Ovary (tissue), 9 donors: Measurements from ENCODE around the gene URI1. TPM values are rescaled to one million over a fixed set of nuclear protein-coding genes. Genes with fewer than 3 reads are reported as not detected.

Experiments
- DNase-seq, 5 donors: peaks; one replicate each; pipeline ENCODE4 v3.0.0-alpha.2; 2019 to 2020
- H3K27ac ChIP-seq, 2 donors: fragments of 200-600 bp; one replicate each; pipeline versions ENCODE4 v1.5.1 to v1.8.0; 2019 to 2022
- H3K27me3 ChIP-seq: fragments of 200-600 bp; one replicate; pipeline ENCODE4 v1.8.0; 2022
- H3K36me3 ChIP-seq: fragments of 200-600 bp; sonication (generic); one replicate; pipeline ENCODE4 v1.5.1; 2019
- H3K4me1 ChIP-seq: one replicate; pipeline ENCODE4 v1.8.1; 2013; ENCODE audit warnings: mild to moderate bottlenecking, moderate library complexity; ENCODE audit not compliant: insufficient read depth
- H3K4me3 ChIP-seq: fragments of 200-600 bp; sonication (generic); one replicate; pipeline ENCODE4 v1.5.1; 2017
- H3K9me3 ChIP-seq, 2 donors: fragments of 200-600 bp in 1 of 2; sonication (generic) in 1 of 2; one replicate each; pipeline versions ENCODE4 v1.5.1 to v1.8.1; 2013 to 2019; ENCODE audit warnings: mild to moderate bottlenecking in 1 of 2, moderate library complexity in 1 of 2
- CTCF ChIP-seq, 3 donors: fragments of 450-650 bp in 2 of 3; fragments of 200-600 bp in 1 of 3; IDR thresholded peaks; one replicate each; pipeline versions ENCODE4 v1.5.1 to v1.8.0; 2016 to 2022; ENCODE audit warnings: antibody characterized with exemption in 3 of 3, mild to moderate bottlenecking in 1 of 3
- EP300 ChIP-seq: sonication (generic); formaldehyde crosslinking; IDR thresholded peaks from one replicate; pipeline ENCODE4 v1.6.1; 2017; ENCODE audit warnings: antibody characterized with exemption
- POLR2A ChIP-seq: fragments of 450-650 bp; IDR thresholded peaks from one replicate; pipeline ENCODE4 v1.6.1; 2017; ENCODE audit warnings: antibody characterized with exemption, mild to moderate bottlenecking, moderate library complexity
- WGBS, 3 donors: extraction: QIAGEN DNeasy Blood & Tissue Kit in 1 of 3; methylation state at CpG; one replicate each; pipeline versions ENCODE4 v1.1.5 to v1.1.7; 2013 to 2017; 5-methylcytosine and 5-hydroxymethylcytosine counted together
- intact Hi-C, 4 donors: fragments of 100-400 bp; cut with DNase I; formaldehyde crosslinking; loops; one replicate each; pipeline versions ENCODE4 v1.11.0 to v1.15.1; 2022 to 2023
- polyA plus RNA-seq, 2 donors: library from polyadenylated mRNA; stranded (reverse); fragments of 200-250 nt in 1 of 2; fragments of 350-450 nt in 1 of 2; fragmentation: Illumina TruSeq in 1 of 2; extraction: RNeasy Lipid Tissue Mini Kit (QIAGEN cat#74804) in 1 of 2; gene quantifications; one replicate each; pipeline ENCODE4 v1.2.3, GENCODE V29; 2013 to 2014
- total RNA-seq, 7 donors: library from RNA; depleted of rRNA in 2 of 7; stranded (reverse); fragments of >200 nt in 2 of 7; fragmentation: NEBNext Ultra II Directional in 3 of 7; extraction: Animal tissue kit (Norgen Biotek cat#: 25700) in 3 of 7; gene quantifications; one replicate each; pipeline versions ENCODE4 v1.1.0 to v1.2.4, GENCODE V29; 2016 to 2023
- donor health status: DM: no; HTN: no; CAD: no; lungs with moderate emphysema.
- donor health status: DM: no; HTN: no; CAD: no.
- donor health status: Bipolar disorder and iron deficiency.
- donor health status: DM: yes; HTN: yes; CAD: no.
- donor health status: DM: no; HTN: no; CAD: no.
- donor health status: DM: yes; HTN: yes; CAD: no.

Gene URI1
- total and polyA plus RNA-seq, 9 donors, result 39.8 to 90.0 (median 66.9) TPM

- no peak for TF ChIP-seq CTCF (IDR thresholded peaks at IDR 0.05)
- TF ChIP-seq EP300, result no peak
- TF ChIP-seq POLR2A, result no peak
- H3K27me3 ChIP-seq, result no peaks in the 10 kb centered on the region
- H3K4me3 ChIP-seq, result no peak overlapping the region
- intact Hi-C loops, result no loop called here
- DNase-seq, result no peak
- no peaks in the 10 kb centered on the region for H3K36me3 ChIP-seq
- H3K27ac ChIP-seq, result no peak overlapping the region
- 96 to 98% (median 98%) methylated on average over 1 of the region's 1 CpG for WGBS, 3 donors
- no peaks in the 10 kb centered on the region for H3K4me1 ChIP-seq
- no peaks in the 10 kb centered on the region for H3K9me3 ChIP-seq
Measured at GRCh38 chr19:30020189-30020588, 78.2 kb downstream of the URI1 start.

GRCh38 chr19:30022659-30023058, 80.6 kb downstream of the URI1 start:
- intact Hi-C loops, result no loop called here
- H3K4me3 ChIP-seq, result no peak overlapping the region

GRCh38 chr19:30023330-30023729, 81.3 kb downstream of the URI1 start:
- H3K4me3 ChIP-seq, result no peak overlapping the region
- H3K27ac ChIP-seq, result no peak overlapping the region
- no peaks in the 10 kb centered on the region for H3K27me3 ChIP-seq
- H3K36me3 ChIP-seq, result no peaks in the 10 kb centered on the region
- TF ChIP-seq EP300 (no peak), CTCF (IDR thresholded peaks at IDR 0.05) (no peak), POLR2A (no peak)
- intact Hi-C loops, result no loop called here
- H3K4me1 ChIP-seq, result no peaks in the 10 kb centered on the region
- H3K9me3 ChIP-seq, result no peaks in the 10 kb centered on the region
- DNase-seq, result no peak

More at GRCh38 chr19:30022659-30023058, 80.6 kb downstream of the URI1 start:
- no peaks in the 10 kb centered on the region for H3K36me3 ChIP-seq
- no peak overlapping the region for H3K27ac ChIP-seq
- no peaks in the 10 kb centered on the region for H3K27me3 ChIP-seq
- no peaks in the 10 kb centered on the region for H3K9me3 ChIP-seq
- DNase-seq, result no peak
- 96 to 100% (median 100%) methylated on average over 1 of the region's 1 CpG for WGBS, 3 donors
- TF ChIP-seq POLR2A (no peak), CTCF (IDR thresholded peaks at IDR 0.05) (no peak), EP300 (no peak)
- no peaks in the 10 kb centered on the region for H3K4me1 ChIP-seq

- intact Hi-C loops, result no loop called here
- no peak for DNase-seq
- no peaks in the 10 kb centered on the region for H3K4me1 ChIP-seq
- TF ChIP-seq CTCF (IDR thresholded peaks at IDR 0.05) (no peak), EP300 (no peak), POLR2A (no peak)
- no peaks in the 10 kb centered on the region for H3K9me3 ChIP-seq
- H3K4me3 ChIP-seq, result no peak overlapping the region
- no peaks in the 10 kb centered on the region for H3K36me3 ChIP-seq
- H3K27me3 ChIP-seq, result no peaks in the 10 kb centered on the region
- no peak overlapping the region for H3K27ac ChIP-seq
Measured at GRCh38 chr19:30024091-30024490, 82.1 kb downstream of the URI1 start.

- no peak overlapping the region for H3K27ac ChIP-seq
- no peak overlapping the region for H3K4me3 ChIP-seq
- 90 to 94% (median 90%) methylated on average over 1 of the region's 1 CpG for WGBS, 3 donors
- no peaks in the 10 kb centered on the region for H3K36me3 ChIP-seq
- TF ChIP-seq CTCF (IDR thresholded peaks at IDR 0.05) (no peak), POLR2A (no peak), EP300 (no peak)
- no peaks in the 10 kb centered on the region for H3K4me1 ChIP-seq
- no peaks in the 10 kb centered on the region for H3K27me3 ChIP-seq
- DNase-seq, result no peak
- H3K9me3 ChIP-seq, result no peaks in the 10 kb centered on the region
- intact Hi-C loops, result no loop called here
Measured at GRCh38 chr19:30026933-30027332, 84.9 kb downstream of the URI1 start.
